Endometrium (tissue), 2 donors: Measurements from ENCODE around the gene GDF10.

Experiments used
- FAIRE-seq: peaks from 2 replicates; lab custom pipeline; 2012; peaks lifted over from hg19 to GRCh38; lab: Jason Lieb, UNC
- donor health status: control.
- donor health status: control.

The GDF10 gene

GRCh38 chr10:47294057-47294456 is 5.9 kb upstream of the GDF10 start:
- no peak for FAIRE-seq

GRCh38 chr10:47294501-47294900 is 5.5 kb upstream of the GDF10 start:
- FAIRE-seq = no peak

- no peak for FAIRE-seq
Observed at GRCh38 chr10:47295411-47295810, 4.6 kb upstream of the GDF10 start.

- FAIRE-seq = no peak
Observed at GRCh38 chr10:47296156-47296894, 3.7 kb upstream of the GDF10 start.

- FAIRE-seq = no peak
Observed at GRCh38 chr10:47296941-47297340, 3.1 kb upstream of the GDF10 start.

- FAIRE-seq = no peak
Observed at GRCh38 chr10:47297866-47298540, 2.0 kb upstream of the GDF10 start.

- no peak for FAIRE-seq
Observed at GRCh38 chr10:47298715-47299114, 1.3 kb upstream of the GDF10 start.

GRCh38 chr10:47300429-47300931 is 483 bp downstream of the GDF10 start:
- no peak for FAIRE-seq

- no peak for FAIRE-seq
Observed at GRCh38 chr10:47301833-47302232, 1.8 kb downstream of the GDF10 start.

GRCh38 chr10:47303105-47303504 is 3.1 kb downstream of the GDF10 start:
- no peak for FAIRE-seq

GRCh38 chr10:47303866-47304265 is 3.9 kb downstream of the GDF10 start:
- FAIRE-seq = no peak

- FAIRE-seq = no peak
Observed at GRCh38 chr10:47305566-47305965, 5.6 kb downstream of the GDF10 start.

- FAIRE-seq = no peak
Observed at GRCh38 chr10:47306387-47307210, 6.6 kb downstream of the GDF10 start.

GRCh38 chr10:47307381-47307780 is 7.4 kb downstream of the GDF10 start:
- no peak for FAIRE-seq

- FAIRE-seq = no peak
Observed at GRCh38 chr10:47308775-47309174, 8.8 kb downstream of the GDF10 start.

GRCh38 chr10:47309408-47310089 is 9.6 kb downstream of the GDF10 start:
- FAIRE-seq = no peak

- FAIRE-seq = no peak
Observed at GRCh38 chr10:47310090-47310505, 10.1 kb downstream of the GDF10 start.

GRCh38 chr10:47311193-47311931 is 11.4 kb downstream of the GDF10 start:
- FAIRE-seq = no peak

GRCh38 chr10:47311932-47312662 is 12.1 kb downstream of the GDF10 start:
- FAIRE-seq = no peak

- no peak for FAIRE-seq
Observed at GRCh38 chr10:47312663-47312995, 12.6 kb downstream of the GDF10 start.

GRCh38 chr10:47314416-47314970 is 14.5 kb downstream of the GDF10 start:
- no peak for FAIRE-seq
